Keratinocyte (primary cell): Measurements from ENCODE around the gene SNRPF.

Experiments
- EZH2 ChIP-seq: IDR thresholded peaks from one replicate; pipeline ENCODE4 v1.6.1; 2012; ENCODE audit warnings: inconsistent platforms, mild to moderate bottlenecking, low read length, moderate library complexity
- TF ChIP-seq, protein P1 (sequence below), 3 experiments: IDR thresholded peaks in 1 of 3; conservative IDR thresholded peaks in 1 of 3; optimal IDR thresholded peaks in 1 of 3; 2 replicates in 2 of 3; 3 replicates in 1 of 3; pipeline versions ENCODE3 to v1.5.1; 2011; ENCODE audit warnings: low read length in 3 of 3, mild to moderate bottlenecking in 3 of 3, moderate library complexity in 2 of 3, control low read depth in 1 of 3, inconsistent platforms in 1 of 3; ENCODE audit not compliant: insufficient read depth in 2 of 3; ENCODE audit errors: extremely low read depth in 1 of 3

DNA sequence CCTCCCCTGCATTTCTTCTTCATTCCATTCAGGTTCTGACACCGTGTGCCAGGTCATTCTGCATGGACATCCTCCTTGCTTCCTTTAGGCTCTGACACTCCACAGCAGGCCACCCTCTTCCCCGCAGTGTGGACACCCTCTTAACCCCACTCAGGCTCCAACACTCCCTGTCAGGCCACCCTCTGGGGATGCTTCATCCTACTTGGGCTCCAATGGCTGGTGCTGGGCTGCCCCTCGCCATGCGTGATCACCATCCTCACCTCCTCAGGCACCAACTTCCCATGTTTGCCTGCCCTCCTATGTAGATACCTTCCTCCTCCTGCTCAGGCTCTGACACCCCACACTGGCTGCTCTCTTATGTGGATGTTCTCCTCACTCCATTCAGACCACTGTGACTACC, 6.6 kb upstream of the SNRPF start:
- TF ChIP-seq, protein P1, sequence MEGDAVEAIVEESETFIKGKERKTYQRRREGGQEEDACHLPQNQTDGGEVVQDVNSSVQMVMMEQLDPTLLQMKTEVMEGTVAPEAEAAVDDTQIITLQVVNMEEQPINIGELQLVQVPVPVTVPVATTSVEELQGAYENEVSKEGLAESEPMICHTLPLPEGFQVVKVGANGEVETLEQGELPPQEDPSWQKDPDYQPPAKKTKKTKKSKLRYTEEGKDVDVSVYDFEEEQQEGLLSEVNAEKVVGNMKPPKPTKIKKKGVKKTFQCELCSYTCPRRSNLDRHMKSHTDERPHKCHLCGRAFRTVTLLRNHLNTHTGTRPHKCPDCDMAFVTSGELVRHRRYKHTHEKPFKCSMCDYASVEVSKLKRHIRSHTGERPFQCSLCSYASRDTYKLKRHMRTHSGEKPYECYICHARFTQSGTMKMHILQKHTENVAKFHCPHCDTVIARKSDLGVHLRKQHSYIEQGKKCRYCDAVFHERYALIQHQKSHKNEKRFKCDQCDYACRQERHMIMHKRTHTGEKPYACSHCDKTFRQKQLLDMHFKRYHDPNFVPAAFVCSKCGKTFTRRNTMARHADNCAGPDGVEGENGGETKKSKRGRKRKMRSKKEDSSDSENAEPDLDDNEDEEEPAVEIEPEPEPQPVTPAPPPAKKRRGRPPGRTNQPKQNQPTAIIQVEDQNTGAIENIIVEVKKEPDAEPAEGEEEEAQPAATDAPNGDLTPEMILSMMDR (optimal IDR thresholded peaks at IDR 0.05 in 1 of 3, IDR thresholded peaks at IDR 0.05 in 1 of 3, conservative IDR thresholded peaks at IDR 0.05 in 1 of 3; ENCODE audit: extremely low read depth in 1 of 3, insufficient read depth in 2 of 3, low read length in 3 of 3), result no peak
- no peak for TF ChIP-seq EZH2
